Fibroblast of pulmonary artery (primary cell): ENCODE results near the gene ANKHD1.
A peak's percentile ranks its signal among the peaks of the same experiment; 100 is the strongest.

Experiments used
- DNase-seq: peaks from one replicate; pipeline ENCODE4 v3.0.0-alpha.2; 2010; ENCODE audit warnings: low read depth
- H3K4me3 ChIP-seq: replicated peaks from 2 replicates; pipeline ENCODE4 v1.5.1; 2011; ENCODE audit warnings: low read depth, mild to moderate bottlenecking, control low read depth, low read length, moderate library complexity
- CTCF ChIP-seq: IDR thresholded peaks from 2 replicates; pipeline ENCODE4 v1.5.1; 2011; ENCODE audit warnings: mild to moderate bottlenecking, control low read depth, low read length, inconsistent platforms; ENCODE audit errors: missing control alignments

ANKHD1 gene

GRCh38 chr5:140542972-140543371 lies 141.3 kb downstream of the ANKHD1 start:
- no peak for DNase-seq
- H3K4me3 ChIP-seq, result no peak overlapping the region
- TF ChIP-seq CTCF, result no peak

- no peak for DNase-seq
- H3K4me3 ChIP-seq, result no peak overlapping the region
- no peak for TF ChIP-seq CTCF
Observed at GRCh38 chr5:140544986-140545385, 143.4 kb downstream of the ANKHD1 start.

DNA sequence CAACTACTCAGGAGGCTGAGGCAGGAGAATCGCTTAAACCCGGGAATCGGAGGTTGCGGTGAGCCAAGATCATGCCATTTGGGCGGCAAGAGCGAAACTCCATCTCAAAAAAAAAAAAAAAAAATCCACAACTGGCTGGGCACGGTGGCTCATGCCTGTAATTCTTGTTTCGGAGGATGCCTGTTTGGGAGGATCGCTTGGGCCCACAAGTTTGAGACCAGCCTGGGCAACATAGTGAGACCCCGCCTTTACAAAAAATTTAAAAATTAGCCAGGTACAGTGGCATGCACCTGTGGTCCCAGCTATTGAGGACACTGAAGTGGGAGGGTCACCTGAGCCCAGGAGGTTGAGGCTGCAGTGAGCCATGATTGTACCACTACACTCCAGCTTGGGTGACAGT lies 144.0 kb downstream of the ANKHD1 start:
- no peak overlapping the region for H3K4me3 ChIP-seq
- no peak for DNase-seq
- TF ChIP-seq CTCF, result no peak

- TF ChIP-seq CTCF, result no peak
- no peak for DNase-seq
- H3K4me3 ChIP-seq, result no peak overlapping the region
Observed at GRCh38 chr5:140546851-140547507, 145.3 kb downstream of the ANKHD1 start.

- TF ChIP-seq CTCF, result peak; percentile 59
- DNase-seq, result peak; percentile 98
- peak within 1 kb of the TSS; percentile 51 for H3K4me3 ChIP-seq
Observed at GRCh38 chr5:140547508-140548299, 146.1 kb downstream of the ANKHD1 start, which contains the start of gene EIF4EBP3. EIF4EBP3 (plus strand) TSS chr5:140547662; CDS start chr5:140547738, 76 bp downstream.

DNA sequence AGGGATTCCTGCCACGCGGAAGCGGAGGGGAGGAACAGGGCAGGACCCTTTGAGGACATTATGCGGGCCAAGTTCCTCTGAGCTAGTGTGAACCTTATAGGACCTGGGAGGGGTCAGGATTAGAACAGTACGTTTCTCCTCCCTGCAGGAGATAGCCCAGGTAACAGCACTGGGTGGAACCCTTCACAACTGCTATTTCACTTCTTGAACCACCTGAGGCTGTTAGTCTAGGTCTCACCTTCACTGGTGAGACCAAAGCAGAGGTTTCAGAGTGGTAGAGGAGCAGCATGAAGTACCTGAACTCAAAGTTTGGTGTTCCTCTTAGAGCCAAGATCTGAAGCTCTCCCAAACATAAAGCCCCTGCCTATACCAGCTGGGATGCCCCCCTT lies 146.7 kb downstream of the ANKHD1 start:
- peak overlapping the region; percentile 51 for H3K4me3 ChIP-seq
- no peak for TF ChIP-seq CTCF
- DNase-seq, result no peak

GRCh38 chr5:140548791-140549190 lies 147.2 kb downstream of the ANKHD1 start:
- H3K4me3 ChIP-seq, result no peak overlapping the region

More at GRCh38 chr5:140548791-140549190, 147.2 kb downstream of the ANKHD1 start:
- DNase-seq, result no peak
- no peak for TF ChIP-seq CTCF
